GM13976 (cell line): Measurements from ENCODE around the gene HMGCL.

Experiments used
- DNase-seq: peaks from one replicate; pipeline ENCODE4 v3.0.0; 2012; ENCODE audit warnings: low spot score
- in situ Hi-C: fragments of 300-500 bp; cut with MboI; formaldehyde crosslinking; loops from one replicate; pipeline ENCODE4 v1.12.0; 2022; ENCODE audit warnings: low sequenced_read_pairs, mixed read lengths, inconsistent platforms; ENCODE audit not compliant: unreplicated experiment
- TF ChIP-seq, protein P1 (sequence below): IDR thresholded peaks from 2 replicates; pipeline ENCODE4 v1.5.1; 2012; ENCODE audit warnings: borderline replicate concordance, mild to moderate bottlenecking; ENCODE audit not compliant: insufficient read depth; ENCODE audit errors: extremely low read depth, missing control alignments, control extremely low read depth

HMGCL gene

DNA sequence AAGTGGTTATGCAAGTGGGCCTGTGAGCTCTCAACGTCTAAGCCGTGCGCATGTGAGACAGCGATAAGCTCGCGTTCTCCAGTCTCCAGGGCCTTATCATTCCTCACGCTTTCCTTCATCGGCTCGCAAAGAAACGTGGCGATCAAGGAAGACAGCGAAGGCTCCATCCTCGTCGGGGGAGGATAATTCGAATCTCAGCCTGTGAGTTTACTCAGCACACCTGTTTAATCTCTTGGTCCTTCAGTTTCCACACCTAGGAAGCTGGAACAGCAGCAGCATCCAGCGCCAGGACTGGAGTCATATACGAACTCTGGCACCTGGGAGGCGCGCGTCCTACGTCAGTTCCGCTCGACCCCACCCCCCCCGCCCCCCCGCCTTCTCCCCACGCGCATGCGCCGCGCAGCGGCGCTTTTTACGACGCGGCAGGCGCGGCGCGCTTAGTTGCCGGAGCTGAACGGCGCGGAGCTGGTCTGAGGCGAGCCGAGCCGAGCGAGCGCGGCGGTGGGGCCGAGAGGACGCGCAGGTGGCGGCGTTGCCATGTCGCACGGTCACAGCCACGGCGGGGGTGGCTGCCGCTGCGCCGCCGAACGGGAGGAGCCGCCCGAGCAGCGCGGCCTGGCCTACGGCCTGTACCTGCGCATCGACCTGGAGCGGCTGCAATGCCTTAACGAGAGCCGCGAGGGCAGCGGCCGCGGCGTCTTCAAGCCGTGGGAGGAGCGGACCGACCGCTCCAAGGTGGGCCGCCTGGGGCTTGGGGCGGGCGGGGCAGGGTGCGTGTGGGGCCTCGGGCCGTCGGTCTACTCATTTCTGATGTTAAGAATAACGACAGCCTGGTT is 47.0 kb downstream of the HMGCL start, which contains the start of gene PITHD1:
Gene PITHD1, plus strand, starts transcription at position 440 of the 836 bp plus-strand sequence. Its CDS starts 98 bp downstream, at position 538.
- in situ Hi-C loops = no loop called here
- peak; percentile 97 for DNase-seq
- TF ChIP-seq, protein P1, sequence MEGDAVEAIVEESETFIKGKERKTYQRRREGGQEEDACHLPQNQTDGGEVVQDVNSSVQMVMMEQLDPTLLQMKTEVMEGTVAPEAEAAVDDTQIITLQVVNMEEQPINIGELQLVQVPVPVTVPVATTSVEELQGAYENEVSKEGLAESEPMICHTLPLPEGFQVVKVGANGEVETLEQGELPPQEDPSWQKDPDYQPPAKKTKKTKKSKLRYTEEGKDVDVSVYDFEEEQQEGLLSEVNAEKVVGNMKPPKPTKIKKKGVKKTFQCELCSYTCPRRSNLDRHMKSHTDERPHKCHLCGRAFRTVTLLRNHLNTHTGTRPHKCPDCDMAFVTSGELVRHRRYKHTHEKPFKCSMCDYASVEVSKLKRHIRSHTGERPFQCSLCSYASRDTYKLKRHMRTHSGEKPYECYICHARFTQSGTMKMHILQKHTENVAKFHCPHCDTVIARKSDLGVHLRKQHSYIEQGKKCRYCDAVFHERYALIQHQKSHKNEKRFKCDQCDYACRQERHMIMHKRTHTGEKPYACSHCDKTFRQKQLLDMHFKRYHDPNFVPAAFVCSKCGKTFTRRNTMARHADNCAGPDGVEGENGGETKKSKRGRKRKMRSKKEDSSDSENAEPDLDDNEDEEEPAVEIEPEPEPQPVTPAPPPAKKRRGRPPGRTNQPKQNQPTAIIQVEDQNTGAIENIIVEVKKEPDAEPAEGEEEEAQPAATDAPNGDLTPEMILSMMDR = no peak

DNA sequence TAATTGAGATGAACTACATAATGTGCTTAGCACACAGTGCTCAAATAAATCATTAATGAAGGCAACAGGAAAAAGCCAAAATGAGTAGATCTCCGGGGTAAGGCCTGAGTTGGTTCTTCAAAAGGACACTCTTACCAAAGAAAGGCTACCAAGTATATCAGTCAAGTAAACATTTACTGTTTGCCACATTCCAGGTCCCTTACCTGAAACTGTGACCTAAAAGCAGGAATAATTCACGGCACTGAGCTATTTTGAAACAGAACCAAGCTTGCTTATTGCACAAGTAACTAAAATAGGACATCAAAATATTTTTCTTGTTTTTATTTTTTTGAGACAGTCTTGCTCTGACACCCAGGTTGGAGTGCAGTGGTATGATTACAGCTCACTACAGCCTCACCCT is 49.0 kb downstream of the HMGCL start:
- no peak for DNase-seq
- in situ Hi-C loops = no loop called here
- TF ChIP-seq, protein P1 = no peak

DNA sequence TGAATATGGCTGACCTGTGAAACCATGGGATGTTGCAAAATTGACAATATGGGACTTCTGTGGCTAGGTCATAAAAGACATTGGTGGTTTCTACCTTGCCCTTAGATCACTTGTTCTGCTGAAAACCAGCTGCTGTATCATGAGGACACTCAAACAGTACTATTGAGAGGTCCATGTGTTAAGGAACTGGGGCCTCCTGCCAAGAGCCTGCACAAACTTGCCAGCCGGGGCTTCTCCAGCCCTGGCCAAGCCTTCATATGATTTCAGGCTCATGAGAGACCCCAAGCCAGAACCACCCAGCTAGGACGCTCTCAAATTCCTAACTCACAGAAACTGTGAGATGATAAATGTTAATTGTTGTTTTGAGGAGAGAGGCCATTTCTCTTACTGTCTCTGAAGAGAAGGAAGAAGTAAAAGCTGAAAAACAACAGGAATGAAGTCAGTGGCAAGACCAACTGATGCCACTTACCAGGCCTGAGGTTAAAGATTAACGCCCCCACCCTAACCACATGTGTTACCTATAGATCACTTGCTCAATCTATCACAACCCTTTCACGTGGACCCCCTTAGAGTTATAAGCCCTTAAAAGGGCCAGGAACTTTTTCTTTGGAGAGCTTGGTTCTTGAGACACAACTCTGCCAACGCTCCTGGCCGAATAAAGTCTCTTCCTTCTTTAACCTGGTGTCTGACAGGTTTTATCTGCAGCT is 50.9 kb downstream of the HMGCL start:
- TF ChIP-seq, protein P1 = no peak
- DNase-seq = no peak
- in situ Hi-C loops = no loop called here

DNA sequence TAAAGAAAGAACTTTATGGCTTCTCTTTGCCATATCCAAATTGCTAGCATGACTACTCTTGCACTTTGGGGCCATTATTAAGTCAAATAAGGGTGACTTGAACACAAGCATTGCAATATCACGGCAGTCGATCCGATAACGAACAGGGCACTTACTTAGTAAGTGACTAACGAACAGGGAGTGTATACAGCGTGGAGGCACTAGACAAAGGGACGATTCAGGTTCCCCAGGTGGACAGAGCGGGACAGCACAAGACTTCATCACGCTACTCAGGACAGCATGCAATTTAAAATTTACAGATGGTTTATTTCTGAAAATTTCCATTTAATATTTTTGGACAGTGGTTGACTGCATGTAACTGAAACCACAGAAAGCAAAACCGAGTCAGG is 52.4 kb downstream of the HMGCL start:
- no peak for DNase-seq
- in situ Hi-C loops = no loop called here
- TF ChIP-seq, protein P1 = no peak

DNA sequence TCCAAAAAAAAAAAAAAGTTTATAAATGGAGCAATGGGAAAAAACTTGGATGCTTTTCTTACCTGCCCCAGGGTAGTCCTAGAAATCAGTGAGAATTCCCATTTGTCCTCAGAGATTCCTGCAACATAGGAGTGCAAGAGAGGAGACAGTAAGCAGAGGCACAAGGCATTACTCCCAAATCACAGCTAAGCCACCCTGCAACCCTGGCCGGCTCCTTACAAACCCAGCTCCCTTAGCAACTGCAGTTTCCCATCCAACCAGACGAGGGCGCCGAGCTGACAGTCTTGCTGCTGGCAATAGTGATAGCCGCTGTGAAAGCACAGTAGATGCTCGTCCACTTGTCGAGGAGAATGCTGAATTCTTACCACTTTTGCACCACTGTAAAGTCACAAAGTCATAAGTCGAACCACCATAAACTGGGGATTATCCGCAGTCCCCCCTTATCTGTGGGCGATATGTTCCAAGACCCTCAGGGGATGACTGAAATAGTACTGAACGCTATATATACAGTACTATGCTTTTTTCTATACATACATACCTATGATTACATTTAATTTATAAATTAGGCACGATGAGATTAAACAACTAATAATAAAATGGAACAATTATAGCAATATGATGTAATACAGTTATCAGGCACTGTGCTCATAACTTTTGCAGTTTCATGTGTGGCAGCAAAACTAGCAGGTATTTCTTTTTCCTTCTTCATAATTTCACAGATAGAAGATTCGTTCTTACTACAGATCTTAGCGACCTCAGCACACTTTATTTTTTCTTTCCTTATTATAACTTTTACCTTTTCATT is 53.0 kb downstream of the HMGCL start:
- DNase-seq = peak; percentile 75
- TF ChIP-seq, protein P1 = peak; percentile 97
- in situ Hi-C loops = no loop called here

DNA sequence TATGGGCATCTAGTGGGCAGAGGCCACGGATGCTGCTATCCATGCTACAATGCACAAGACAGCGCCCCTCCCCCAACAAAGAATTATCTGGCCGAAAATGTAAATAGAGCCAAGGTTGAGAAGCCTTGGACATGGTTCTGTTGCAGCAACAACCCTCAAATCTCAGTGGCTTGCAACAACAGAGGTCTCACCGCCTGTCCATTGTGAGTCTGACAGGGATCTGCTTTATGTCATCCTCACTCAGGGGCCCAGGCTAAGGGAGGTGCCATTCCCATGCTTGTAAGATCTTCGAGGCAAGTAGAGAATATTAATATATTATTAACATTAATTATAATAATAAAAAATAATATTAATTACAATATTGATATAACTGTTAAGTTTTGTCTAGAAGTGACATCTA is 56.5 kb downstream of the HMGCL start:
- in situ Hi-C loops = no loop called here
- no peak for DNase-seq
- TF ChIP-seq, protein P1 = no peak
